Measurements from ENCODE around the gene SEC22C. TPM values are rescaled to one million over a fixed set of nuclear protein-coding genes. Genes with fewer than 3 reads are reported as not detected.

SEC22C gene
- total and polyA plus RNA-seq, 2 experiments from 2014 or later, result 21.9 to 48.3 TPM

- H3K27ac ChIP-seq (ENCODE audit: low read depth), result no peak overlapping the region
- no peaks in the 10 kb centered on the region; the same call in 2 of the 3 replicates for H3K9me3 Mint-ChIP-seq
- H3K9me2 ChIP-seq (ENCODE audit: insufficient read depth), result peaks cover 10% of the 10 kb centered on the region; the same call in 1 of the 2 replicates
- no peak overlapping the region for H3K4me3 ChIP-seq
- H3K4me2 ChIP-seq, result no peak overlapping the region
- H3K36me3 ChIP-seq (ENCODE audit: insufficient read depth), result no peaks in the 10 kb centered on the region
- no peak overlapping the region for H2AFZ ChIP-seq
- H3K4me1 ChIP-seq (ENCODE audit: insufficient read depth), result peaks cover 11% of the 10 kb centered on the region
- no peak overlapping the region for H3K27ac Mint-ChIP-seq
- ATAC-seq (no peak), DNase-seq (ENCODE audit: low spot score) (no peak)
- H3K79me2 ChIP-seq (replicated peaks; ENCODE audit: insufficient read depth), result no peaks in the 10 kb centered on the region
- H3K4me1 Mint-ChIP-seq, result peaks cover 19% of the 10 kb centered on the region
- no peaks in the 10 kb centered on the region; the same call in 1 of the 2 replicates for H4K20me1 ChIP-seq (replicated peaks; ENCODE audit: insufficient read depth)
- no peak overlapping the region for H3K4me3 Mint-ChIP-seq
- H3K36me3 Mint-ChIP-seq (ENCODE audit: low read depth), result no peaks in the 10 kb centered on the region; the same call in 2 of the 3 replicates
- H3K27me3 ChIP-seq (ENCODE audit: insufficient read depth), result no peaks in the 10 kb centered on the region
- peaks cover 3% of the 10 kb centered on the region for H3K27me3 Mint-ChIP-seq (ENCODE audit: insufficient read depth, low read depth, poor library complexity)
- TF ChIP-seq ZNF462 (CRISPR knock-in tag; IDR thresholded peaks at IDR 0.05) (no peak), CTCF (conservative IDR thresholded peaks at IDR 0.05; ENCODE audit: low read depth in 2 of 2) (no peak), CREB1 (CRISPR knock-in tag; IDR thresholded peaks at IDR 0.05; ENCODE audit: low read depth) (no peak), EZH2phosphoT487 (IDR thresholded peaks at IDR 0.05; ENCODE audit: unreplicated experiment) (no peak), POLR2AphosphoS5 (IDR thresholded peaks at IDR 0.05; ENCODE audit: low read depth) (no peak)
- no peaks in the 10 kb centered on the region for H3F3A ChIP-seq (replicated peaks; ENCODE audit: low read depth)
Measured at GRCh38 chr3:42511201-42511600, 70.6 kb downstream of the SEC22C start.

Measured in GM23338 (cell line).